ENCODE data around the gene LCOR. TPM values are rescaled to one million over a fixed set of nuclear protein-coding genes. Genes with fewer than 3 reads are reported as not detected.

LCOR gene
- total and polyA plus RNA-seq, 4 donors = 3.3 to 68.4 (median 17.9) TPM

GRCh38 chr10:96873756-96874467 is 41.8 kb downstream of the LCOR start:
- Histone ChIP-seq H3K9me3 (ENCODE audit: control insufficient read depth in 4 of 4, insufficient read depth in 3 of 4, low read length in 3 of 4) (no peaks in the 10 kb centered on the region), H3K4me3 (no peak overlapping the region), H3K27ac (ENCODE audit: low read depth in 1 of 2, low read length in 1 of 2) (no peak overlapping the region), H3K4me1 (ENCODE audit: control insufficient read depth in 5 of 5, insufficient read depth in 5 of 5, low read length in 5 of 5) (peaks cover 0 to 6% (median 0%) of the 10 kb centered on the region in 5 donors), H3K36me3 (ENCODE audit: control insufficient read depth in 4 of 4, insufficient read depth in 4 of 4, low read length in 4 of 4) (no peaks in the 10 kb centered on the region), H3K27me3 (ENCODE audit: control insufficient read depth in 3 of 3, insufficient read depth in 3 of 3, low read length in 2 of 3) (no peaks in the 10 kb centered on the region), H3K9ac (ENCODE audit: insufficient read depth in 1 of 2, low read length in 2 of 2) (no peak overlapping the region)
- WGBS, 2 donors = 95 to 96% methylated on average over 7 of the region's 7 CpGs
- DNase-seq (no peak), ATAC-seq (ENCODE audit: insufficient read depth, low FRiP score) (no peak)
- TF ChIP-seq CTCF (IDR thresholded peaks at IDR 0.05; ENCODE audit: control extremely low read depth, extremely low read depth) = no peak

DNA sequence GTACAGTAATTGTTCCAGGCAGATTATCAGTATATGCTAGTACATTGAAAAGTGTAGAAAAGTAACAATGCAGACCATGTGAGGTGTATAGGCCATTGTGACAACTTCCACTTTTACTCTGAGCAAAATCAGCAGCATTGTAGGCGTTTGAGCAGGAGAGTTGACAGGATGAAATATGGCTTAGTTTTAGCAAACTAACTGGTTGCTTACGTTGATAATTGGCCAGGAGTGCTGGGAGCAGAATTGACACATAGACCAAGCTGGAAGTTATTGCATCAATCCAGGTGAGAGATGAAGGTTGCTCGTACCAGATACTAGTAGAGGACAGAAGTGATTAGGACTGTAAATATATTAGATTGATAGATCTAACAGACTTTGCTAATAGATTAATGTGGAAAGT is 46.0 kb downstream of the LCOR start:
- H3K36me3 ChIP-seq (ENCODE audit: control insufficient read depth in 4 of 4, insufficient read depth in 4 of 4, low read length in 4 of 4) = no peaks in the 10 kb centered on the region
- no peak for TF ChIP-seq CTCF (IDR thresholded peaks at IDR 0.05; ENCODE audit: control extremely low read depth, extremely low read depth)
- H3K27ac ChIP-seq (ENCODE audit: low read depth in 1 of 2, low read length in 1 of 2) = no peak overlapping the region
- DNase-seq (no peak), ATAC-seq (ENCODE audit: insufficient read depth, low FRiP score) (no peak)
- no peaks in the 10 kb centered on the region for H3K9me3 ChIP-seq (ENCODE audit: control insufficient read depth in 4 of 4, insufficient read depth in 3 of 4, low read length in 3 of 4)
- H3K27me3 ChIP-seq (ENCODE audit: control insufficient read depth in 3 of 3, insufficient read depth in 3 of 3, low read length in 2 of 3) = no peaks in the 10 kb centered on the region
- 59 to 67% methylated on average over 3 of the region's 3 CpGs for WGBS, 2 donors
- no peak overlapping the region for H3K9ac ChIP-seq (ENCODE audit: insufficient read depth in 1 of 2, low read length in 2 of 2)
- no peak overlapping the region for H3K4me3 ChIP-seq
- peaks cover 0 to 4% (median 0%) of the 10 kb centered on the region in 5 donors for H3K4me1 ChIP-seq (ENCODE audit: control insufficient read depth in 5 of 5, insufficient read depth in 5 of 5, low read length in 5 of 5)

GRCh38 chr10:96880575-96880974 is 48.5 kb downstream of the LCOR start:
- Histone ChIP-seq H3K9me3 (ENCODE audit: control insufficient read depth in 4 of 4, insufficient read depth in 3 of 4, low read length in 3 of 4) (no peaks in the 10 kb centered on the region), H3K36me3 (ENCODE audit: control insufficient read depth in 4 of 4, insufficient read depth in 4 of 4, low read length in 4 of 4) (no peaks in the 10 kb centered on the region), H3K4me3 (no peak overlapping the region), H3K27ac (ENCODE audit: low read depth in 1 of 2, low read length in 1 of 2) (no peak overlapping the region), H3K27me3 (ENCODE audit: control insufficient read depth in 3 of 3, insufficient read depth in 3 of 3, low read length in 2 of 3) (no peaks in the 10 kb centered on the region), H3K9ac (ENCODE audit: insufficient read depth in 1 of 2, low read length in 2 of 2) (no peak overlapping the region), H3K4me1 (ENCODE audit: control insufficient read depth in 5 of 5, insufficient read depth in 5 of 5, low read length in 5 of 5) (peaks cover 0 to 4% (median 3%) of the 10 kb centered on the region in 5 donors)
- no peak for DNase-seq
- ATAC-seq (ENCODE audit: insufficient read depth, low FRiP score) = no peak
- TF ChIP-seq CTCF (IDR thresholded peaks at IDR 0.05; ENCODE audit: control extremely low read depth, extremely low read depth) = no peak
- 98 to 99% methylated on average over 2 of the region's 2 CpGs for WGBS, 2 donors

All from lung (tissue), 12 donors.